Measurements from ENCODE around the gene ADAMTSL1. TPM values are rescaled to one million over a fixed set of nuclear protein-coding genes. Genes with fewer than 3 reads are reported as not detected.
A peak's percentile ranks its signal among the peaks of the same experiment; 100 is the strongest.

The ADAMTSL1 gene
- polyA plus RNA-seq, 12 donors = 8.4 to 25.2 (median 16.0) TPM; not detected in 1

- no peak for DNase-seq
Measured at GRCh38 chr9:18688581-18689565, 214.9 kb downstream of the ADAMTSL1 start.

- no peak for DNase-seq
Measured at GRCh38 chr9:18689921-18690320, 216.0 kb downstream of the ADAMTSL1 start.

GRCh38 chr9:18692268-18692667 is 218.3 kb downstream of the ADAMTSL1 start:
- DNase-seq = no peak

- DNase-seq = no peak
Measured at GRCh38 chr9:18692962-18693361, 219.0 kb downstream of the ADAMTSL1 start.

- no peak for DNase-seq
Measured at GRCh38 chr9:18694959-18695668, 221.2 kb downstream of the ADAMTSL1 start.

- DNase-seq = no peak
Measured at GRCh38 chr9:18698992-18699391, 225.0 kb downstream of the ADAMTSL1 start.

DNA sequence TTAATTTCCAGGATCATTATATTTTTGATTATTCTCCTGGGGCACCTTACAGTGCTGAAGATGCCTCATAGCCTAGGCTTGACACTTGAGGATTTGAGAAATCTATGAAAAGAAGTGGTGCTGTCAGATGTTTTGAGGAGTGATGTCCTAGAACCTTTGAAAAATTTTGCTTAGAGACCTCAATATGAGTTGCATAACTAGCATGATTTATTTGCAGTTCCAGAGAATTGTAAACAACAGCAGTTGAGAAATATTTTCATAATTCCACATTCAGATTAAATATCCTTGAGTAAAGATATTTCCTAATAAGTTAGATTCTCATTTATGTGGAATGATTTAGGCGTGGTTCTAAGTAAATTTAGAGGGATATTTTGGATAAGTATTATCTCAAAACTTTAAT is 225.8 kb downstream of the ADAMTSL1 start:
- DNase-seq = no peak

GRCh38 chr9:18700714-18701113 is 226.8 kb downstream of the ADAMTSL1 start:
- no peak for DNase-seq

GRCh38 chr9:18703151-18703900 is 229.4 kb downstream of the ADAMTSL1 start:
- no peak for DNase-seq

DNA sequence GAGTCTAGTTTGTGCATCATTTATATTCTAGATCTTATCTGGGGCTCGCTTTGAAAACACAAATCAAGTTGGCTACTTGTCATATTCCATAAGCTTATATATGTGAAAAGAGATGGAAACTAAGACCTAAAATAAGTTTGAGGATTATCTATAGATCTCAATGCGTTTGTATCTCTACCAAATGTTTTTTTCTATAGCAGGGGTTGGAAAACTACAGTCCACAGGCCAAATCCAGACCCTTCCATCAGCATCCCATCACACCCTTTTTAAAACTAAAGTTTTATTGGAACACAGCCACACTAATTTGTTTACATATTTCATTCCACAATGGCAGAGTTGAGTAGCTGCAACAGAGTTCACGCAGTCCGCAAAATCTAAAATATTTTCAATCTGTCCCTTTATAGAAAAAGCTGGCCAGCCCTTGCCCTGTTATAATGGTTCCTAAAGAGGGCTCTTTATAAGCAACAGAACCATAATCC is 230.0 kb downstream of the ADAMTSL1 start:
- no peak for DNase-seq

DNA sequence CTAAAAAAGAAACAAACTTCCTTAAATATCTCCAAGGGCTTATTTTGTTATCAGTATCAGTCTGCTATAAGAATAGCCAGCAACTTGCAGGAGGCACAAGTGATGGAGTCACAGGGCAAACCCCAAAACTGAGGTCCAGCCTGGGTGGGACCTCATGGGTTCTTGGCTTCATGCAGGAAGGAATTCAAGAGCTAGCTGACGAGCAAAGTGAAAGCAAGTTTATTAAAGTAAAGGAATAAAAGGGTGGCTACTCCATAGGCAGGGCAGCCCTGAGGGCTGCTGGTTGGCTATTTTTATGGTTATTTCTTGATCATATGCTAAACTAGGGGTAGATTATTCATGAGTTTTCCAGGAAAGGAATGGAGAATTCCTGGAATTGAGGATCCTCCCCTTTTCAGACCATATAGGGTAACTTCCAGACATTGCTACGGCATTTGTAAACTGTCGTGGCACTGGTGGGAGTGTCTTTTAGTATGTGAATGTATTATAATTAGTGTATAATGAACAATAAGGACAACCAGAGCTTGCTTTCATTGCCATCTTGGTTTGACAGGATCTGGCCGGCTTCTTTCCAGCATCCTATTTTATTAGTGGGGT is 231.9 kb downstream of the ADAMTSL1 start:
- DNase-seq = no peak

GRCh38 chr9:18706648-18707047 is 232.7 kb downstream of the ADAMTSL1 start:
- no peak for DNase-seq

GRCh38 chr9:18707061-18707461 is 233.1 kb downstream of the ADAMTSL1 start:
- DNase-seq = peak; percentile 68

- peak; percentile 62 for DNase-seq
Measured at GRCh38 chr9:18707489-18708205, 233.7 kb downstream of the ADAMTSL1 start.

DNA sequence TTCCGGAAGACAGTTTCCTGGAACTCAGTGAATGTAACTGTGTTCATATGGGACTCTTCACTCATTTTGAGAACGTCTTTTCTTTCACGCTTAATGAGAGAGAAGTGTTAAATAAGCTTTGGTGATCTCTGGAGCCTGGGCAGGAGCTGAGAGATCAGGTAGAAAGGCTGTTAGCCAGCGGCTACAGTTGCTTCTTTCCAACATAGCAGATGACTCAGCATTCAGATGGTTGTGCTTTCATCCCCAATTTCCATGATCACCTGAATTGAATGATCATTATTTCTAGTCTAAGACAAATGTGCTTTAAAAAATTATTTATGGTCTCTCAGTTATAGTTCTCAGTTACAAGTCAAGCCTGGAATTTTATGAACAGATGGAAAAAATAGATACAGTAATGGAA is 234.5 kb downstream of the ADAMTSL1 start:
- no peak for DNase-seq

GRCh38 chr9:18710065-18710464 is 236.1 kb downstream of the ADAMTSL1 start:
- no peak for DNase-seq

DNA sequence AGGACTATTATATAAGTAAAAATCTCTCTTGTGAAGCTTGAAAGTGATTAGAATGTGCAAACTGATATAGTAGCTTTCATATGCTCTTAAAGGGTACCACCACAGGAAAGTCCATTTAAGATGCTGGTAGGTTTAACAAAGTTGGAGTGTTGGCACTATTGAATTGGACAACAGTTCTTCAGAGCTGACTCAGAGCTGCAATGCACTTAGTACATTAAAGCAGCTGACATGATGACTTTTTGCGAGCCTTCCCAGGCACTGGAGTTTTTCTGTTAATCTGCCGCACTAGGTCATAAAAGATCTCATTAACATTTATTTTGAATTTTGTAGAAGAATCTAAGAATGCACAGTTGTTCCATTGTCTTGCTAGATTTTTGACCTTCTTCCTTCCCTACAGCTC is 243.8 kb downstream of the ADAMTSL1 start:
- DNase-seq = no peak

DNA sequence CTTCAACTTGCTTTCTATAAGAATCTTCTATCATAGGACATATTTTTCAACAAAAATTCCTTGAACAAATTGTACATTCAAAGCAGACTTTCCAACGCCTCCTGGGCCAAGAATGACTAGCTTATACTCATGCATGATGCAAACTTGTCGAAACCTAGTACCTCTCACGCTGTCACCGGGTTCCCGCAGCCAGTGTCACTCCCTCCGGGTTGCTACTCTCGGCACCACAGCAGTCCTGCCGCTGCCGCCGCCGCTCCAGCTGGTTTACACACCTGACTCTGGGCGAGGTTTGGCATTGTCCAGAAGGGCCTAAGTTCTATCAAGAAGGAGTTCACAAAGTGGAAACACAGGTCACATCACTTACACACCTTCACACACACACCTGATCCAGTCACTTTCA is 244.4 kb downstream of the ADAMTSL1 start:
- DNase-seq = no peak

GRCh38 chr9:18718932-18719331 is 245.0 kb downstream of the ADAMTSL1 start:
- no peak for DNase-seq

- DNase-seq = no peak
Measured at GRCh38 chr9:18720691-18721090, 246.7 kb downstream of the ADAMTSL1 start.

Data from muscle of arm (tissue), 12 donors.